OCI-LY3 (cell line): ENCODE measurements around the gene PEPD.

Source experiments
- H2AFZ ChIP-seq: fragments of 200-600, 300-600 bp; shearing (Covaris generic); 2 replicates; pipeline ENCODE4 v1.6.0; 2014; ENCODE audit warnings: antibody characterized with exemption, low read depth, low read length
- H3K27ac ChIP-seq: fragments of 200-600, 300-600 bp; sonication (generic); 2 replicates; pipeline ENCODE4 v1.5.1; 2014; ENCODE audit warnings: mild to moderate bottlenecking, low read length, moderate library complexity, mixed read lengths
- H3K27me3 ChIP-seq: fragments of 200-600, 300-600 bp; sonication (generic); 2 replicates; pipeline ENCODE4 v1.6.1; 2014; ENCODE audit warnings: low read depth, low read length, mixed read lengths
- H3K36me3 ChIP-seq: fragments of 200-600, 300-600 bp; sonication (generic); replicated peaks from 2 replicates; pipeline ENCODE3; 2014; ENCODE audit warnings: low read depth, low read length, mixed read lengths
- H3K4me1 ChIP-seq: fragments of 300-600, 200-600 bp; sonication (generic); 2 replicates; pipeline ENCODE4 v1.6.1; 2014; ENCODE audit warnings: low read length, mixed read lengths
- H3K4me2 ChIP-seq: fragments of 200-600, 300-600 bp; sonication (generic); 2 replicates; pipeline ENCODE4 v1.6.1; 2014; ENCODE audit warnings: low read length, mixed read lengths
- H3K4me3 ChIP-seq: fragments of 300-600, 200-600 bp; sonication (generic); 2 replicates; pipeline ENCODE4 v1.5.1; 2014; ENCODE audit warnings: antibody characterized with exemption, mild to moderate bottlenecking, low read length, moderate library complexity
- H3K79me2 ChIP-seq: fragments of 300-600, 200-600 bp; shearing (Covaris generic); 2 replicates; pipeline ENCODE4 v1.6.1; 2014; ENCODE audit warnings: mild to moderate bottlenecking, low read length, mixed read lengths
- H3K9ac ChIP-seq: fragments of 300-600, 200-600 bp; shearing (Covaris generic); 2 replicates; pipeline ENCODE4 v1.6.0; 2014; ENCODE audit warnings: mild to moderate bottlenecking, low read length, moderate library complexity
- H3K9me3 ChIP-seq: fragments of 200-600, 300-600 bp; shearing (Covaris generic); 2 replicates; pipeline ENCODE4 v1.6.1; 2014; ENCODE audit warnings: low read length, mixed read lengths; ENCODE audit not compliant: insufficient read depth
- H4K20me1 ChIP-seq: fragments of 200-600, 300-600 bp; sonication (generic); 2 replicates; pipeline ENCODE4 v1.6.1; 2016; ENCODE audit warnings: low read length, mixed read lengths; ENCODE audit not compliant: insufficient read depth
- EZH2phosphoT487 ChIP-seq: fragments of 200-600 bp; shearing (Covaris generic); IDR thresholded peaks from 2 replicates; pipeline ENCODE4 v1.6.1; 2018; ENCODE audit warnings: antibody characterized with exemption, mixed run types, low read depth
- TF ChIP-seq, protein P1 (sequence below): fragments of 200-600, 300-600 bp; sonication (generic); IDR thresholded peaks from 2 replicates; pipeline ENCODE4 v1.5.1; 2014; ENCODE audit warnings: antibody characterized with exemption, low read length, low read depth

The PEPD gene

DNA sequence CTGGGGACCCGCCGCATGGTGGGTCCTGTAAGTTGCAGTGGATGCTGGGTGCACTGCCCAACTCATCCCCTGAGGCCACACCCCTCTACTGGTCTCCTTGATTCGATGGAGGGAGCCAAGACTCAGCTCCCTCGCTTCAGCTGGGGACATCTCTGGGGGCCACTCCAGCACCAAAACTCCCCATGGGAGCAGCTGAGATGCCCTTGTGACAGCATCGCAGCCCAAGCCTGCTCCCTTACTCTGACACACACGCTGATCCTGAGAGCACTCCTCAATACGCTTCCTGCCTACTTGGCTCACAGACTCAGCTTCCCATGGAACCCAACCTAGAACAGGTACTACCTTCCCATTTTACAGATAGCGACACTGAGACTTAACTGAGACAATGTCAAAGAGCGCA lies 56.2 kb downstream of the PEPD start:
- Histone ChIP-seq H3K9me3 (no peaks in the 10 kb centered on the region), H4K20me1 (no peaks in the 10 kb centered on the region), H3K4me1 (no peaks in the 10 kb centered on the region), H2AFZ (no peak overlapping the region), H3K27ac (no peak overlapping the region), H3K36me3 (no peaks in the 10 kb centered on the region), H3K4me3 (no peak overlapping the region), H3K27me3 (no peaks in the 10 kb centered on the region), H3K9ac (no peak overlapping the region), H3K4me2 (no peak overlapping the region), H3K79me2 (no peaks in the 10 kb centered on the region)
- TF ChIP-seq, protein P1, sequence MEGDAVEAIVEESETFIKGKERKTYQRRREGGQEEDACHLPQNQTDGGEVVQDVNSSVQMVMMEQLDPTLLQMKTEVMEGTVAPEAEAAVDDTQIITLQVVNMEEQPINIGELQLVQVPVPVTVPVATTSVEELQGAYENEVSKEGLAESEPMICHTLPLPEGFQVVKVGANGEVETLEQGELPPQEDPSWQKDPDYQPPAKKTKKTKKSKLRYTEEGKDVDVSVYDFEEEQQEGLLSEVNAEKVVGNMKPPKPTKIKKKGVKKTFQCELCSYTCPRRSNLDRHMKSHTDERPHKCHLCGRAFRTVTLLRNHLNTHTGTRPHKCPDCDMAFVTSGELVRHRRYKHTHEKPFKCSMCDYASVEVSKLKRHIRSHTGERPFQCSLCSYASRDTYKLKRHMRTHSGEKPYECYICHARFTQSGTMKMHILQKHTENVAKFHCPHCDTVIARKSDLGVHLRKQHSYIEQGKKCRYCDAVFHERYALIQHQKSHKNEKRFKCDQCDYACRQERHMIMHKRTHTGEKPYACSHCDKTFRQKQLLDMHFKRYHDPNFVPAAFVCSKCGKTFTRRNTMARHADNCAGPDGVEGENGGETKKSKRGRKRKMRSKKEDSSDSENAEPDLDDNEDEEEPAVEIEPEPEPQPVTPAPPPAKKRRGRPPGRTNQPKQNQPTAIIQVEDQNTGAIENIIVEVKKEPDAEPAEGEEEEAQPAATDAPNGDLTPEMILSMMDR = no peak
- TF ChIP-seq EZH2phosphoT487 = no peak

DNA sequence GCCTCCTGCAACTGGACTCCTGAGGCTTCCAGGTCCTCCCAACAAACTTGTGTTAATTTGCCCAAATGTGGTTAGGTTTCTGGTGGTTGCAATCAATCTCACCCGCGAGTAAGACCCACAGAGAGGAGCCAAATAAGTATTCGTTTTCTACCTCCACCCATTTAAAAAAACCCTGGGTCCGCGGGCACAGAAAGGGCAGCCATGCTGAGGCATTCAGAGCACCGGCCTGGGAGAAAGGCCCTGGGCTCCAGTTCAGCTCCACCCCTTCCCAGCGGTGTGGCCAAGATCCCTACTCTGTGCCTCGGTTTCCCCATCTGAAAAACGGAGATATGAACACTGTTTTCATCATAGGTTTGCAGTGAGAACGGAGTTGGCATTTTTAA lies 56.9 kb downstream of the PEPD start:
- H3K4me1 ChIP-seq = no peaks in the 10 kb centered on the region

DNA sequence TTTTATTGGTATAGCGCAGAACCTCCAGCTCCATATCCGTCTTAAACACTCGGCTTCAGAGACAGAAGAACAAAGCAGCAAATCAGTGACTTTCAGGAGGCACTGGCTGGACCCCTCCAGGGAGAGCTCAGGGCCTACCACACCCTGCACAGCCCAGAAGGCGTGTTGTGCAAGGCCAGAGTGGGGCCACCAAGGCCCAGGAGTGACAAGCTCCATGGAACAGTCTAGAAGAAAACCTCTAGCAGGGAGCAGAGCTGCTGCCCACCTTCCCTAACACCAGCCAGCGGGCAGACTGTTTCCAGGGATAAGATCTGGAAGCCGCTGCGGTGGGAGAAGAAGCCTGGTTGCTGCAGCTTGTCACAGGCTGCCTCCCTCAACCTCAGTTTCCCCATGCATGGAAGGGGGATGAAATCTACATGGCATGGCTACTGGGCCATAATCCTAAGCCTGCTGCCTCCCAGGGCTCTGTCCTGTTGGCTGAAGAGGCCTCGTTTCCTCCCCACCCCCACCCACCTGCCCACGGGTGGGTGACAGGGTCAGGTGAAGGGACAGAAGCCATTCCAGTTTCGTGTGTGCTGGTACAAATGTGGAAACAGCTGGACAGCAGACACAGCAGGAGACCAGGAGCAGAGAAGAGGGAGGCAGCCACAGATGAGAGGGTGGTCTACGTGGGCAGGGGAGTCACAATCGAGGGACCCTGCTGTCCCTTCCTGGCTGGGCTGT lies 57.4 kb downstream of the PEPD start:
- TF ChIP-seq EZH2phosphoT487 = no peak
- TF ChIP-seq, protein P1 = no peak
- H3K9me3 ChIP-seq = no peaks in the 10 kb centered on the region

More for the DNA sequence above, 56.9 kb downstream of the PEPD start:
- no peak overlapping the region for H3K4me2 ChIP-seq
- no peak overlapping the region for H3K9ac ChIP-seq
- no peak for TF ChIP-seq EZH2phosphoT487
- TF ChIP-seq, protein P1 = no peak
- H3K9me3 ChIP-seq = no peaks in the 10 kb centered on the region
- H3K79me2 ChIP-seq = no peaks in the 10 kb centered on the region
- no peak overlapping the region for H2AFZ ChIP-seq
- no peak overlapping the region for H3K27ac ChIP-seq
- H3K36me3 ChIP-seq = no peaks in the 10 kb centered on the region
- no peaks in the 10 kb centered on the region for H4K20me1 ChIP-seq
- H3K4me3 ChIP-seq = no peak overlapping the region
- no peaks in the 10 kb centered on the region for H3K27me3 ChIP-seq

DNA sequence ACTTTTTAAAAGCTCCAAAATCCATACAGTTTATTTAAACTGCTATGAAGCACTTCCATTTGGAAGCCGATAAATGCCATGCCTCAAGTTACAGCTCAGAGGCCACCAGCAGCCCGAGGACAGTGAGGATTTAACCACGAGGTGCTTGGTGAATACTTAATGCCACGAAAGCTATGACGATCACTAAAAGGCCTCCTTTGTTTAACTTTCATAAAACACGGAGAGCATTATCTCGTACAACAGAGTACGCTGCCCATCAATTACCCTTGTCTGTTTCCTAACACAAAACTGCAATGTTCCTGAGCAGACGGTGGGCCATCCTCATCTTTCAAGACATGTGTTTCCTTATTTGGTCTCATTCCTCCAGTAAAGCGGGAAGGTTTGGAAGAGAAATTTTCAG lies 58.4 kb downstream of the PEPD start:
- TF ChIP-seq, protein P1 = no peak
- TF ChIP-seq EZH2phosphoT487 = no peak
- Histone ChIP-seq H3K27me3 (no peaks in the 10 kb centered on the region), H3K27ac (no peak overlapping the region), H2AFZ (no peak overlapping the region), H4K20me1 (no peaks in the 10 kb centered on the region), H3K4me3 (no peak overlapping the region), H3K4me1 (no peaks in the 10 kb centered on the region), H3K9me3 (no peaks in the 10 kb centered on the region), H3K9ac (no peak overlapping the region), H3K79me2 (no peaks in the 10 kb centered on the region), H3K36me3 (no peaks in the 10 kb centered on the region), H3K4me2 (no peak overlapping the region)

More for the DNA sequence above, 57.4 kb downstream of the PEPD start:
- Histone ChIP-seq H3K27ac (no peak overlapping the region), H3K4me3 (no peak overlapping the region), H3K79me2 (no peaks in the 10 kb centered on the region), H3K4me1 (no peaks in the 10 kb centered on the region), H3K4me2 (no peak overlapping the region), H3K36me3 (no peaks in the 10 kb centered on the region), H3K27me3 (no peaks in the 10 kb centered on the region), H4K20me1 (no peaks in the 10 kb centered on the region), H2AFZ (no peak overlapping the region), H3K9ac (no peak overlapping the region)
